Neural cell (in vitro differentiated cells): ENCODE measurements around the gene CIT.

Experiments used
- POLR2AphosphoS5 ChIP-seq: IDR thresholded peaks from 2 replicates; pipeline ENCODE4 v1.6.1; 2012
- RAD21 ChIP-seq: fragments of 450-650 bp; conservative IDR thresholded peaks from 2 replicates; pipeline ENCODE4 v1.6.1; 2014; ENCODE audit warnings: antibody characterized with exemption, mild to moderate bottlenecking, moderate library complexity
- TAF1 ChIP-seq: IDR thresholded peaks from 2 replicates; pipeline ENCODE4 v1.6.1; 2012; ENCODE audit warnings: low read depth
- TF ChIP-seq, protein P1 (sequence below): fragments of 450-650 bp; IDR thresholded peaks from 2 replicates; pipeline ENCODE4 v1.5.1; 2014; ENCODE audit warnings: antibody characterized with exemption, mild to moderate bottlenecking, moderate library complexity; ENCODE audit not compliant: poor library complexity, severe bottlenecking
- TF ChIP-seq, protein P2 (sequence below): IDR thresholded peaks from 2 replicates; pipeline ENCODE4 v1.6.1; 2012; ENCODE audit warnings: borderline replicate concordance

DNA sequence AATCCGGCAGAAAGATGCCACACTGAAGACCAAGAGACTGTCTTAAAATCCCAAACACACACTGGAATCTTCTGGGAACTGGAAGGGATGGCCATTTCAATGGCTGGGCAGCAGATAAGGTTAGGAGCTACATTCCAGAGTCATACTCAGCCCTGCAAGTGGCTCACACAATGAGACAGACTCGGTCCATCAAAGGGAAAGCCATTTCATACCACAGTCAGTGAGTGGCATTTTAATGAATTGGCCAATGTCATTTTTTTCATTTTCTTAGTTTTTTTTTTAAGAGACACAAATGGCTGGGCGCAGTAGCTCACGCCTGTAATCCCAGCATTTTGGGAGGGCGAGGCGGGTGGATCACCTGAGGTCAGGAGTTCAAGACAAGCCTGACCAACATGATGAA lies 17.9 kb downstream of the CIT start:
- TF ChIP-seq, protein P1, sequence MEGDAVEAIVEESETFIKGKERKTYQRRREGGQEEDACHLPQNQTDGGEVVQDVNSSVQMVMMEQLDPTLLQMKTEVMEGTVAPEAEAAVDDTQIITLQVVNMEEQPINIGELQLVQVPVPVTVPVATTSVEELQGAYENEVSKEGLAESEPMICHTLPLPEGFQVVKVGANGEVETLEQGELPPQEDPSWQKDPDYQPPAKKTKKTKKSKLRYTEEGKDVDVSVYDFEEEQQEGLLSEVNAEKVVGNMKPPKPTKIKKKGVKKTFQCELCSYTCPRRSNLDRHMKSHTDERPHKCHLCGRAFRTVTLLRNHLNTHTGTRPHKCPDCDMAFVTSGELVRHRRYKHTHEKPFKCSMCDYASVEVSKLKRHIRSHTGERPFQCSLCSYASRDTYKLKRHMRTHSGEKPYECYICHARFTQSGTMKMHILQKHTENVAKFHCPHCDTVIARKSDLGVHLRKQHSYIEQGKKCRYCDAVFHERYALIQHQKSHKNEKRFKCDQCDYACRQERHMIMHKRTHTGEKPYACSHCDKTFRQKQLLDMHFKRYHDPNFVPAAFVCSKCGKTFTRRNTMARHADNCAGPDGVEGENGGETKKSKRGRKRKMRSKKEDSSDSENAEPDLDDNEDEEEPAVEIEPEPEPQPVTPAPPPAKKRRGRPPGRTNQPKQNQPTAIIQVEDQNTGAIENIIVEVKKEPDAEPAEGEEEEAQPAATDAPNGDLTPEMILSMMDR = no peak
- TF ChIP-seq TAF1 (no peak), RAD21 (no peak), POLR2AphosphoS5 (no peak)
- TF ChIP-seq, protein P2, sequence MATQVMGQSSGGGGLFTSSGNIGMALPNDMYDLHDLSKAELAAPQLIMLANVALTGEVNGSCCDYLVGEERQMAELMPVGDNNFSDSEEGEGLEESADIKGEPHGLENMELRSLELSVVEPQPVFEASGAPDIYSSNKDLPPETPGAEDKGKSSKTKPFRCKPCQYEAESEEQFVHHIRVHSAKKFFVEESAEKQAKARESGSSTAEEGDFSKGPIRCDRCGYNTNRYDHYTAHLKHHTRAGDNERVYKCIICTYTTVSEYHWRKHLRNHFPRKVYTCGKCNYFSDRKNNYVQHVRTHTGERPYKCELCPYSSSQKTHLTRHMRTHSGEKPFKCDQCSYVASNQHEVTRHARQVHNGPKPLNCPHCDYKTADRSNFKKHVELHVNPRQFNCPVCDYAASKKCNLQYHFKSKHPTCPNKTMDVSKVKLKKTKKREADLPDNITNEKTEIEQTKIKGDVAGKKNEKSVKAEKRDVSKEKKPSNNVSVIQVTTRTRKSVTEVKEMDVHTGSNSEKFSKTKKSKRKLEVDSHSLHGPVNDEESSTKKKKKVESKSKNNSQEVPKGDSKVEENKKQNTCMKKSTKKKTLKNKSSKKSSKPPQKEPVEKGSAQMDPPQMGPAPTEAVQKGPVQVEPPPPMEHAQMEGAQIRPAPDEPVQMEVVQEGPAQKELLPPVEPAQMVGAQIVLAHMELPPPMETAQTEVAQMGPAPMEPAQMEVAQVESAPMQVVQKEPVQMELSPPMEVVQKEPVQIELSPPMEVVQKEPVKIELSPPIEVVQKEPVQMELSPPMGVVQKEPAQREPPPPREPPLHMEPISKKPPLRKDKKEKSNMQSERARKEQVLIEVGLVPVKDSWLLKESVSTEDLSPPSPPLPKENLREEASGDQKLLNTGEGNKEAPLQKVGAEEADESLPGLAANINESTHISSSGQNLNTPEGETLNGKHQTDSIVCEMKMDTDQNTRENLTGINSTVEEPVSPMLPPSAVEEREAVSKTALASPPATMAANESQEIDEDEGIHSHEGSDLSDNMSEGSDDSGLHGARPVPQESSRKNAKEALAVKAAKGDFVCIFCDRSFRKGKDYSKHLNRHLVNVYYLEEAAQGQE = no peak
